K562 (cell line): ENCODE data around the gene PITHD1. TPM values are rescaled to one million over a fixed set of nuclear protein-coding genes. Genes with fewer than 3 reads are reported as not detected.

ENCODE experiments used
- CGGBP1 ChIP-seq: fragments of 250-450 bp; sonication (Bioruptor Pico); IDR thresholded peaks from 2 replicates; pipeline ENCODE4 v1.9.0; 2021; ENCODE audit warnings: mild to moderate bottlenecking
- CREB1 ChIP-seq, 2 experiments: sonication (generic) in 1 of 2; formaldehyde crosslinking in 1 of 2; IDR thresholded peaks; 2 replicates each; pipeline versions ENCODE4 v1.6.1 to v1.8.0; 2012 to 2022; ENCODE audit warnings: inconsistent platforms in 1 of 2, mild to moderate bottlenecking in 1 of 2, missing genetic modification reagents in 1 of 2, moderate library complexity in 1 of 2
- CREM ChIP-seq: IDR thresholded peaks from 2 replicates; pipeline ENCODE4 v1.6.1; 2014; ENCODE audit warnings: antibody characterized with exemption, low read depth
- HDAC2 ChIP-seq: fragments of 450-650 bp; IDR thresholded peaks from 2 replicates; pipeline ENCODE4 v1.6.1; 2016; ENCODE audit warnings: mild to moderate bottlenecking
- RREB1 ChIP-seq: fragments of 250-450 bp; sonication (Bioruptor Pico); IDR thresholded peaks from 2 replicates; pipeline ENCODE4 v1.4.0; 2020
- U2AF2 ChIP-seq: fragments of 200-400 bp; formaldehyde crosslinking; optimal IDR thresholded peaks from 2 replicates; pipeline ENCODE3; 2017; ENCODE audit warnings: low read depth, mild to moderate bottlenecking, low read length
- WHSC1 ChIP-seq: IDR thresholded peaks from one replicate; pipeline ENCODE4 v1.6.1; 2012; ENCODE audit warnings: low read length, control low read depth, inconsistent platforms
- ZBTB40 ChIP-seq, 2 experiments: fragments of 450-650 bp in 1 of 2; sonication (generic) in 1 of 2; formaldehyde crosslinking in 1 of 2; IDR thresholded peaks; 2 replicates each; pipeline versions ENCODE4 v1.7.1 to v1.9.0; 2016 to 2022; ENCODE audit warnings: inconsistent platforms in 1 of 2, mild to moderate bottlenecking in 1 of 2, missing genetic modification reagents in 1 of 2
- ZC3H8 ChIP-seq: fragments of 450-650 bp; IDR thresholded peaks from 2 replicates; pipeline ENCODE4 v1.6.1; 2017
- polyA plus RNA-seq, 8 experiments: library from polyadenylated mRNA; depleted of rRNA in 4 of 8; stranded (reverse) in 5 of 8; unstranded in 3 of 8; fragments of >200 nt; fragmentation: Nextera tagmentation in 2 of 8; fragmentation: Illumina TruSeq in 1 of 8; extraction: Ambion mirVana in 2 of 8; extraction: Trizol in 1 of 8; gene quantifications; 2 replicates each; pipeline versions ENCODE4 v1.2.1 to v1.2.3, GENCODE V29; 2011 to 2014; ENCODE audit warnings: inconsistent platforms in 1 of 8, missing spikeins in 1 of 8
- total RNA-seq, 7 experiments: library from RNA; depleted of rRNA in 6 of 7; stranded (reverse); fragments of >200 nt in 6 of 7; fragmentation: Illumina TruSeq in 2 of 7; extraction: Trizol in 2 of 7; gene quantifications; 2 replicates each; pipeline versions ENCODE4 v1.2.1 to v1.2.3, GENCODE V29; 2011 to 2021; ENCODE audit warnings: low replicate concordance in 1 of 7

The PITHD1 gene
- total and polyA plus RNA-seq, 9 of the 15 experiments (the other 6 are each of a cell fraction or from before 2014, with no cell fraction given): 46.5 to 175 (median 149) TPM

- TF ChIP-seq ZBTB40 (IDR thresholded peaks at IDR 0.05) (peak; percentile 80), ZBTB40 (CRISPR knock-in tag; IDR thresholded peaks at IDR 0.05) (no peak; the same call in 1 of the 2 replicates), WHSC1 (no peak), CGGBP1 (CRISPR knock-in tag) (no peak; the same call in 1 of the 2 replicates), HDAC2 (peak; percentile 92; the same call in 1 of the 2 replicates), ZC3H8 (no peak), CREM (peak; percentile 95), U2AF2 (no peak), CREB1 (IDR thresholded peaks at IDR 0.05) (peak; percentile 92; the same call in 1 of the 2 replicates), CREB1 (CRISPR knock-in tag; IDR thresholded peaks at IDR 0.05) (peak; percentile 93), RREB1 (no peak)
Observed at GRCh38 chr1:23777979-23778814, at the start of gene PITHD1 (continued).
